ENCODE measurements around the gene BICD1.

DNA sequence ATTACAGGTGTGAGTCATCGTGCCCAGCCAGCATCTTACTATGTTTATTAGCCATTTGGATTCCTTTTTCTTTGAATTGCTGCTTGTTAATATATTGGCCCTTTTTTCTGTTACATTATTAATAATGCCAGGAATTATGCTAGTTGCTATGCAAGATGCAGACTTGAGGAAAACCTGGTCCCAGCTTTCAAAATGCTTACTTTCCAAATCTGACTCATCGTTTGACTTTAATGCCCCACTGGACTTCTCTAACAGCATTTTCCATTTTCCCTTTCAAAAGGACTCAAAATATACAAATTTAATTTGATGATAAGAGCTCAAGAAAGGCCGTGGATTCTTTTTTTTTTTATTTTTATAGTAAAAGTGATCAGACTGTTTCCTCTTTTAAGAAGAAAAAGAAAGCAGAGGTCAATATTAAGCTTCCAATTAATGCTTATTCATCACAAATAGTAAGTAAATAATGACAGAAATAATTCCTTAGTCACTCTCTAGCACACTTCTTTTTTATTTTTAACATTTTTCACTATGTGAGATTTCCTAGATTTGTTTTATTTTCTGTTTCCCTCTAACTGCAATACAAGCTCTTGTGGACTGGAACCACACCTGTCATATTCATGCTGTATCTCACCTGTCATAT, 146.6 kb downstream of the BICD1 start:
- TF ChIP-seq, protein P1, sequence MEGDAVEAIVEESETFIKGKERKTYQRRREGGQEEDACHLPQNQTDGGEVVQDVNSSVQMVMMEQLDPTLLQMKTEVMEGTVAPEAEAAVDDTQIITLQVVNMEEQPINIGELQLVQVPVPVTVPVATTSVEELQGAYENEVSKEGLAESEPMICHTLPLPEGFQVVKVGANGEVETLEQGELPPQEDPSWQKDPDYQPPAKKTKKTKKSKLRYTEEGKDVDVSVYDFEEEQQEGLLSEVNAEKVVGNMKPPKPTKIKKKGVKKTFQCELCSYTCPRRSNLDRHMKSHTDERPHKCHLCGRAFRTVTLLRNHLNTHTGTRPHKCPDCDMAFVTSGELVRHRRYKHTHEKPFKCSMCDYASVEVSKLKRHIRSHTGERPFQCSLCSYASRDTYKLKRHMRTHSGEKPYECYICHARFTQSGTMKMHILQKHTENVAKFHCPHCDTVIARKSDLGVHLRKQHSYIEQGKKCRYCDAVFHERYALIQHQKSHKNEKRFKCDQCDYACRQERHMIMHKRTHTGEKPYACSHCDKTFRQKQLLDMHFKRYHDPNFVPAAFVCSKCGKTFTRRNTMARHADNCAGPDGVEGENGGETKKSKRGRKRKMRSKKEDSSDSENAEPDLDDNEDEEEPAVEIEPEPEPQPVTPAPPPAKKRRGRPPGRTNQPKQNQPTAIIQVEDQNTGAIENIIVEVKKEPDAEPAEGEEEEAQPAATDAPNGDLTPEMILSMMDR (IDR thresholded peaks at IDR 0.05; ENCODE audit: borderline replicate concordance, extremely low read depth, low read length, poor library complexity, severe bottlenecking), result no peak
- TF ChIP-seq EZH2 (IDR thresholded peaks at IDR 0.05; ENCODE audit: borderline replicate concordance, low read depth, low read length, severe bottlenecking), result no peak

Measured in DND-41 (cell line).